AG20443 (cell line): Measurements from ENCODE around the gene PRDM16.

Source experiments
- DNase-seq: peaks from one replicate; pipeline ENCODE4 v3.0.0; 2012; ENCODE audit warnings: low spot score, mixed read lengths

PRDM16 gene

GRCh38 chr1:3474421-3474820 is 405.4 kb downstream of the PRDM16 start:
- DNase-seq = no peak

GRCh38 chr1:3475839-3476573 is 407.0 kb downstream of the PRDM16 start:
- DNase-seq = no peak

- DNase-seq = no peak
Observed at GRCh38 chr1:3476666-3477065, 407.7 kb downstream of the PRDM16 start.

- DNase-seq = no peak
Observed at GRCh38 chr1:3477241-3477995, 408.4 kb downstream of the PRDM16 start.

GRCh38 chr1:3478187-3478586 is 409.2 kb downstream of the PRDM16 start:
- no peak for DNase-seq

GRCh38 chr1:3479511-3480368 is 410.7 kb downstream of the PRDM16 start:
- no peak for DNase-seq

- DNase-seq = no peak
Observed at GRCh38 chr1:3480369-3480719, 411.3 kb downstream of the PRDM16 start.

- no peak for DNase-seq
Observed at GRCh38 chr1:3481046-3481445, 412.0 kb downstream of the PRDM16 start.

GRCh38 chr1:3481836-3482375 is 412.9 kb downstream of the PRDM16 start:
- no peak for DNase-seq

- peak; percentile 46 for DNase-seq
Observed at GRCh38 chr1:3482378-3482849, 413.4 kb downstream of the PRDM16 start.

- no peak for DNase-seq
Observed at GRCh38 chr1:3483380-3483779, 414.4 kb downstream of the PRDM16 start.

- DNase-seq = peak; percentile 73
Observed at GRCh38 chr1:3483801-3484444, 414.9 kb downstream of the PRDM16 start.

GRCh38 chr1:3485016-3485415 is 416.0 kb downstream of the PRDM16 start:
- DNase-seq = no peak
